ENCODE results near the gene ATP4A. TPM values are rescaled to one million over a fixed set of nuclear protein-coding genes. Genes with fewer than 3 reads are reported as not detected.

ATP4A gene
- total RNA-seq, 4 donors from 2014 or later: not detected

- in situ Hi-C loops (cut with MboI; ENCODE audit: low sequenced_read_pairs in 4 of 4): no loop called here
- DNase-seq (no peak), ATAC-seq (no peak)
These were observed 45.1 kb downstream of the ATP4A start for GRCh38 chr19:35518313-35518712.

DNA sequence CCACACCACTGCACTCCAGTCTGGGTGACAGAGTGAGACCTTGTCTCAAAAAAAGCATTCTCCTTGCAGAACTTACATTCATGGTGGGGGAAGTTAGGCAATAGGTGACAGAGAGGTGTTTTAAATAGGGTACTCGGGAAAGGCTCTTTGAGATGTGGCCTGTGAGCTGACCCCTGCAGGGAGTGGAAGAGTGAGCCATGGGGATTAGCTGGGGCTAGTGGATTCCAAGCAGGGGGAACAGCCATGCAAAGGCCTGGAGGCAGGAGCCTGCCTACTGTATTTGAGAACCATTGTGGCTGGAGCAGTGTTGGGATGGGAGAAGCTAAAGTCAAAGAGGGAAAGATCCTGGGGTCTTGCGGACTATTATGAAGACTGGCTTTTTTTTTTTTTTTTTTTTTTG is 46.1 kb downstream of the ATP4A start:
- no peaks in the 10 kb centered on the region for H3K36me3 ChIP-seq
- H3K27ac ChIP-seq: no peak overlapping the region
- H3K9me3 ChIP-seq: no peaks in the 10 kb centered on the region
- in situ Hi-C loops (cut with MboI; ENCODE audit: low sequenced_read_pairs in 4 of 4): no loop called here
- TF ChIP-seq POLR2A (IDR thresholded peaks at IDR 0.05): no peak
- TF ChIP-seq, protein P1, sequence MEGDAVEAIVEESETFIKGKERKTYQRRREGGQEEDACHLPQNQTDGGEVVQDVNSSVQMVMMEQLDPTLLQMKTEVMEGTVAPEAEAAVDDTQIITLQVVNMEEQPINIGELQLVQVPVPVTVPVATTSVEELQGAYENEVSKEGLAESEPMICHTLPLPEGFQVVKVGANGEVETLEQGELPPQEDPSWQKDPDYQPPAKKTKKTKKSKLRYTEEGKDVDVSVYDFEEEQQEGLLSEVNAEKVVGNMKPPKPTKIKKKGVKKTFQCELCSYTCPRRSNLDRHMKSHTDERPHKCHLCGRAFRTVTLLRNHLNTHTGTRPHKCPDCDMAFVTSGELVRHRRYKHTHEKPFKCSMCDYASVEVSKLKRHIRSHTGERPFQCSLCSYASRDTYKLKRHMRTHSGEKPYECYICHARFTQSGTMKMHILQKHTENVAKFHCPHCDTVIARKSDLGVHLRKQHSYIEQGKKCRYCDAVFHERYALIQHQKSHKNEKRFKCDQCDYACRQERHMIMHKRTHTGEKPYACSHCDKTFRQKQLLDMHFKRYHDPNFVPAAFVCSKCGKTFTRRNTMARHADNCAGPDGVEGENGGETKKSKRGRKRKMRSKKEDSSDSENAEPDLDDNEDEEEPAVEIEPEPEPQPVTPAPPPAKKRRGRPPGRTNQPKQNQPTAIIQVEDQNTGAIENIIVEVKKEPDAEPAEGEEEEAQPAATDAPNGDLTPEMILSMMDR (IDR thresholded peaks at IDR 0.05 in 4 of 5, conservative IDR thresholded peaks at IDR 0.05 in 1 of 5): no peak
- ATAC-seq: no peak
- H3K4me3 ChIP-seq: no peak overlapping the region
- peaks cover 7 to 10% (median 10%) of the 10 kb centered on the region in 3 donors for H3K27me3 ChIP-seq
- no peaks in the 10 kb centered on the region for H3K4me1 ChIP-seq
- intact Hi-C loops (cut with DNase I; ENCODE audit: low total_unique reads): no loop called here
- DNase-seq: no peak

More at GRCh38 chr19:35518313-35518712, 45.1 kb downstream of the ATP4A start:
- Histone ChIP-seq H3K27ac (no peak overlapping the region), H3K36me3 (no peaks in the 10 kb centered on the region), H3K4me3 (no peak overlapping the region), H3K9me3 (no peaks in the 10 kb centered on the region), H3K4me1 (no peaks in the 10 kb centered on the region), H3K27me3 (peaks cover 7 to 10% (median 9%) of the 10 kb centered on the region in 3 donors)
- no peak for TF ChIP-seq POLR2A (IDR thresholded peaks at IDR 0.05)
- TF ChIP-seq, protein P1 (IDR thresholded peaks at IDR 0.05 in 4 of 5, conservative IDR thresholded peaks at IDR 0.05 in 1 of 5): no peak
- intact Hi-C loops (cut with DNase I; ENCODE audit: low total_unique reads): no loop called here

GRCh38 chr19:35516310-35516709 is 47.1 kb downstream of the ATP4A start:
- Histone ChIP-seq H3K4me1 (no peaks in the 10 kb centered on the region), H3K9me3 (no peaks in the 10 kb centered on the region), H3K27me3 (peaks cover 7 to 18% (median 14%) of the 10 kb centered on the region in 3 donors), H3K36me3 (no peaks in the 10 kb centered on the region), H3K27ac (no peak overlapping the region), H3K4me3 (no peak overlapping the region)
- DNase-seq: no peak
- intact Hi-C loops (cut with DNase I; ENCODE audit: low total_unique reads): no loop called here
- in situ Hi-C loops (cut with MboI; ENCODE audit: low sequenced_read_pairs in 4 of 4): no loop called here
- ATAC-seq: no peak
- TF ChIP-seq, protein P1 (IDR thresholded peaks at IDR 0.05 in 4 of 5, conservative IDR thresholded peaks at IDR 0.05 in 1 of 5): no peak
- TF ChIP-seq POLR2A (IDR thresholded peaks at IDR 0.05): no peak

DNA sequence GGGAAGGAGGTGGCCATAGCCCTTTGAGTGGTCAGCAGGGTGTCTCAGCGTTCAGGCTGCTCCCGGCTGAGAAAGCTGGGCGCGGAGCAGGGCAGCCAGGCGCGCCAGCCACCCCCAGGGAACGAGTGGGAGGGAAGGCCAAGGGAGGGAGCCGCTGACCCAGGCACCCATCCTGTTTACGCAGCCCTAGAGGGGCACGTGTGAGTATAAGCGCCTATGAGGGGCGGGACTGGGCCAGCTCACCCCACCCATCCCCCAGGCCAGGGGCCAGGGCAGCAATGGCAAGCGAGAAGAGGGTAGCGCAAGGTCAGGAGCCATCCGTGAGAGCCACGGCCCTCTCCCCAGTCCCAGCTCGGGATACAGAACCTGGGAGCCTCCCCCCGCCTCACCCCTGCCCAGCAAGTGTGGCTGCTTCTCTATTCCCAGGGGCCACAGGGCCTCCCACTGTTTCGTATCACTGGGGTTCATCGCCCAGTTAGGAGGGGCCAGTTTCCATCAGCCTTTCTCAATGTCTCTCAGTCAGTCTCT is 49.1 kb downstream of the ATP4A start:
- Histone ChIP-seq H3K36me3 (no peaks in the 10 kb centered on the region), H3K27ac (no peak overlapping the region), H3K27me3 (peaks cover 26 to 38% (median 28%) of the 10 kb centered on the region in 3 donors), H3K4me1 (peaks cover 0 to 4% of the 10 kb centered on the region in 2 donors), H3K9me3 (no peaks in the 10 kb centered on the region), H3K4me3 (no peak overlapping the region)
- in situ Hi-C loops (cut with MboI; ENCODE audit: low sequenced_read_pairs in 4 of 4) (no loop called here), intact Hi-C loops (cut with DNase I; ENCODE audit: low total_unique reads) (no loop called here)
- ATAC-seq: no peak
- no peak for DNase-seq
- TF ChIP-seq, protein P1 (IDR thresholded peaks at IDR 0.05 in 4 of 5, conservative IDR thresholded peaks at IDR 0.05 in 1 of 5): no peak
- TF ChIP-seq POLR2A (IDR thresholded peaks at IDR 0.05): no peak

Data from gastrocnemius medialis (tissue), 4 donors.